Measurements from ENCODE around the gene TMEM106A.

DNA sequence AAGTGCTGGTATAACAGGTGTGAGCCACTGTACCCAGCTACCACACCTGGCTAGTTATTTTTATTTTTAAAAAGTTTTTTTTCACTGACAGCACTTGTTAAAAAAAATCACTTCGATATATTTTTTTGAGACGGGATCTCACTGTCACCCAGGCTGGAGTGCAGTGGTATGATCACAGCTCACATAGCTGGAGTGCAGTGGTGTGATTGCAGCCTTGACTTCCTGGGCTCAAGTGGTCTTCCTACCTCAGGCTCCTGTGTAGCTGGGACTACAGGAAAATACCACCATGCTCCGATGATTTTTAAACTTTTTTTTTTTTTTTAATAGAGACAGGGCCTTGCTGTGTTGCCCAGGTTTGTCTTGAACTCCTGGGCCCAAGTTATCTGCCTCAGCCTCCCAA, 27.8 kb upstream of the TMEM106A start:
- TF ChIP-seq, protein P1, sequence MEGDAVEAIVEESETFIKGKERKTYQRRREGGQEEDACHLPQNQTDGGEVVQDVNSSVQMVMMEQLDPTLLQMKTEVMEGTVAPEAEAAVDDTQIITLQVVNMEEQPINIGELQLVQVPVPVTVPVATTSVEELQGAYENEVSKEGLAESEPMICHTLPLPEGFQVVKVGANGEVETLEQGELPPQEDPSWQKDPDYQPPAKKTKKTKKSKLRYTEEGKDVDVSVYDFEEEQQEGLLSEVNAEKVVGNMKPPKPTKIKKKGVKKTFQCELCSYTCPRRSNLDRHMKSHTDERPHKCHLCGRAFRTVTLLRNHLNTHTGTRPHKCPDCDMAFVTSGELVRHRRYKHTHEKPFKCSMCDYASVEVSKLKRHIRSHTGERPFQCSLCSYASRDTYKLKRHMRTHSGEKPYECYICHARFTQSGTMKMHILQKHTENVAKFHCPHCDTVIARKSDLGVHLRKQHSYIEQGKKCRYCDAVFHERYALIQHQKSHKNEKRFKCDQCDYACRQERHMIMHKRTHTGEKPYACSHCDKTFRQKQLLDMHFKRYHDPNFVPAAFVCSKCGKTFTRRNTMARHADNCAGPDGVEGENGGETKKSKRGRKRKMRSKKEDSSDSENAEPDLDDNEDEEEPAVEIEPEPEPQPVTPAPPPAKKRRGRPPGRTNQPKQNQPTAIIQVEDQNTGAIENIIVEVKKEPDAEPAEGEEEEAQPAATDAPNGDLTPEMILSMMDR (IDR thresholded peaks at IDR 0.05), result no peak
- TF ChIP-seq POLR2A (IDR thresholded peaks at IDR 0.05), result no peak
